ENCODE results near the gene TRRAP.

DNA sequence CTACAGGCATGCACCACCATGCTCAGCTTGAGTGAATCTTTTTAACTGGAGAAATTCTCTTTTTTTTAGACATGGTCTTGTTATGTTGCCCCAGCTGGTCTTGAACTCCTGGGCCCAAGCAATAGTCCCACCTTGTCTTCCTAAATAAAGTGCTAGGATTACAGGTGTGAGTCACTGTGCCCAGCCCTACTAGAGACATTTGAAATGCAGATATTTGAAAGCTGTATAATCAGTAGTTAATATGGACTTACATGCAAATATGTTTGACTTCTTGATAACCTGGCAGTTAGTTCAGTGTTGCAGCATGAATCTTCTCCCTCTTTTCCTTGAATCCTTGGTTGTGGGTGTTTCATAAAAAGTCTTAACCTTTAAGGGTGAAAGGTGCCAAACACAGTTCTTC is 8.7 kb downstream of the TRRAP start:
- no peak for TF ChIP-seq POLR2A (IDR thresholded peaks at IDR 0.05; ENCODE audit: low read length)
- TF ChIP-seq GATA1 (IDR thresholded peaks at IDR 0.05; ENCODE audit: low read depth, low read length) = no peak

Measured in erythroblast (primary cell).